Astrocyte of the cerebellum (primary cell): ENCODE measurements around the gene SLC35F4.
"Not testable (repeated sequence)": the region's sequence is repeated elsewhere in the genome, so short reads cannot be mapped to it uniquely, and the experiment has no call there.

ENCODE experiments used
- DNase-seq: peaks from one replicate; pipeline ENCODE4 v3.0.0-alpha.2; 2011; ENCODE audit warnings: low read depth
- H3K4me3 ChIP-seq: 2 replicates; pipeline ENCODE4 v1.5.1; 2011; ENCODE audit warnings: mild to moderate bottlenecking, low read depth, low read length, moderate library complexity
- CTCF ChIP-seq: IDR thresholded peaks from 2 replicates; pipeline ENCODE4 v1.5.1; 2012; ENCODE audit warnings: low read length, low read depth, moderate library complexity, mild to moderate bottlenecking; ENCODE audit errors: missing control alignments
- in situ Hi-C: cut with HindIII; loops from 2 replicates; pipeline ENCODE4 v1.10.0; 2017; ENCODE audit warnings: low sequenced_read_pairs

SLC35F4 gene

GRCh38 chr14:57712102-57712501, 153.8 kb downstream of the SLC35F4 start:
- no peak overlapping the region for H3K4me3 ChIP-seq
- DNase-seq, result no peak
- in situ Hi-C loops, result no loop called here
- no peak for TF ChIP-seq CTCF

- in situ Hi-C loops, result no loop called here
- DNase-seq, result no peak
- no peak overlapping the region for H3K4me3 ChIP-seq
- no peak for TF ChIP-seq CTCF
Observed at GRCh38 chr14:57709909-57710308, 156.0 kb downstream of the SLC35F4 start.

- DNase-seq, in situ Hi-C loops, H3K4me3 ChIP-seq: not testable (repeated sequence)
Observed at GRCh38 chr14:57709086-57709485, 156.8 kb downstream of the SLC35F4 start.

GRCh38 chr14:57707219-57707618, 158.7 kb downstream of the SLC35F4 start:
- DNase-seq, result no peak
- no peak overlapping the region for H3K4me3 ChIP-seq
- in situ Hi-C loops, result no loop called here
- no peak for TF ChIP-seq CTCF

- no peak for DNase-seq
- no peak for TF ChIP-seq CTCF
- in situ Hi-C loops, result no loop called here
- H3K4me3 ChIP-seq, result no peak overlapping the region
Observed at GRCh38 chr14:57704763-57705162, 161.1 kb downstream of the SLC35F4 start.

GRCh38 chr14:57699947-57700346, 165.9 kb downstream of the SLC35F4 start:
- DNase-seq, result no peak
- in situ Hi-C loops, result no loop called here
- TF ChIP-seq CTCF, result no peak
- no peak overlapping the region for H3K4me3 ChIP-seq

GRCh38 chr14:57692671-57693070, 173.2 kb downstream of the SLC35F4 start:
- DNase-seq, result peak; percentile 58
- TF ChIP-seq CTCF, result peak; percentile 59
- in situ Hi-C loops, result no loop called here
- no peak overlapping the region for H3K4me3 ChIP-seq
